HG03342 (cell line): ENCODE results near the gene LBH.

Experiments used
- ATAC-seq: cut with Tn5 transposase; IDR thresholded peaks from one replicate; pipeline ENCODE4 v1.9.1; 2021; ENCODE audit warnings: mild to moderate bottlenecking, moderate library complexity; ENCODE audit not compliant: unreplicated experiment

The LBH gene

DNA sequence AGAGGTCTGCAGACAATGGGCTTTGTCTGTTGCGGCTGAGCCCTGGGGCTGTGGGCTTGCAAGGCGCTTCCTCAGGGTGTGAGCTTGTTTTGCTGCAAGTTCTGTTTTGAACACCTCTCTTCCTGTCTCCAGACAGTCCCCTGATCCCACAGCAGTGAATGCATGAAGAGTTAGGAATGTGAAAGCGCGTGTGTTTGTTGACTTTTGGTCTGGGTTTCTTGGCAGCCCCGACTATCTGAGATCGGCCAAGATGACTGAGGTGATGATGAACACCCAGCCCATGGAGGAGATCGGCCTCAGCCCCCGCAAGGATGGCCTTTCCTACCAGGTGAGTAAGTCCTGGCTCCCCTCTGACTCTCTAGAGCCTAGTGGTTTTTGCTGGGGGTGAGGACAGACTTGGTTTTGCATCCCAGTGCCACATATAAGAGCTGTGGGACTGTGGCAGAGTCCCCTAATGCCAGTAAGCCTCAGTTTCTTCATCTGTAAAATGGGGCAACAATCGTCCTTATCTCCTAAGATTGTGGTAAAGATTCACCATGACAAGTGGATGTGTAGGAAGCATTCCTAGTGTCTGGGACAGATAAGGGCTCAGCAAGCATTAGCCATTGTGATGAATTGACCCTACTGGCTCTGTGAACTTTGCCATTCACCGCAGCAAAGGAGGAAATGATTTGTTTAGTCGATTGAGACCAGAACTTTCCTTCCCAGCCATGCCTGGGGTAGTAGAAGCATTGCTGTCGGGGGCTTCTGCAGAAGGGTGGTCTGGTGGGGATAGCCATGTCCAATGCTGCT is 3.0 kb downstream of the LBH start:
- no peak for ATAC-seq

DNA sequence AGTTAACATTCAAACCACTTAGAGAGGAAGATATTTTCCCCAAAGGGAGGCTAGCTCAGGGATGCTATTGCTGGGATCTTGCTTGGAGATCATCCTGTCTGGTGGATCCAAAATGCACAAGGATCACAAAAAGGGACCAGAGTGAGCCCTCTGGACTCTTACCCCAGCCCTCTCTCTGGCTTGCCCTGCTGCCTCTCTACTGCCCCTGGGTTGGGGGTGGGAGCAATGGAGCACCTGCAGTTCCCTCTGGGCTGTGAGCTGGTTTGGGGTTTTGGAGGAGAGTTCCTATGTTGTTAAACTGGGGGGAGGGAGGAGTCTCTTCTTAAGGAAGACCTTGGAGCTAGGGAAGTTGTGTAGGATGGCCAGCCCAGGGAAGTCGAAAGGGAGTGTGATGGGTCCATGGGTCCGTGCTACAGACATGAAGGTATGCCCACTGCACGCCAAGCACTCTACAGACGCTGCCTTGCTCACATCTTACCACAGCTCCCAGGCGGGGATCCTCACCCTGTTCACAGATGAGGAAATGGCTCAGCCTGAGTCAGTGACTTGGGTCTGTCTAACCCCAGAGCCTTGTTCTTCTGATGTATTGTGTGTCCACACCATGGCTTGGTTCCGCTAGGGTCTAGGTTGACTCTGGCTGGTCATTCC is 3.8 kb downstream of the LBH start:
- ATAC-seq = no peak

DNA sequence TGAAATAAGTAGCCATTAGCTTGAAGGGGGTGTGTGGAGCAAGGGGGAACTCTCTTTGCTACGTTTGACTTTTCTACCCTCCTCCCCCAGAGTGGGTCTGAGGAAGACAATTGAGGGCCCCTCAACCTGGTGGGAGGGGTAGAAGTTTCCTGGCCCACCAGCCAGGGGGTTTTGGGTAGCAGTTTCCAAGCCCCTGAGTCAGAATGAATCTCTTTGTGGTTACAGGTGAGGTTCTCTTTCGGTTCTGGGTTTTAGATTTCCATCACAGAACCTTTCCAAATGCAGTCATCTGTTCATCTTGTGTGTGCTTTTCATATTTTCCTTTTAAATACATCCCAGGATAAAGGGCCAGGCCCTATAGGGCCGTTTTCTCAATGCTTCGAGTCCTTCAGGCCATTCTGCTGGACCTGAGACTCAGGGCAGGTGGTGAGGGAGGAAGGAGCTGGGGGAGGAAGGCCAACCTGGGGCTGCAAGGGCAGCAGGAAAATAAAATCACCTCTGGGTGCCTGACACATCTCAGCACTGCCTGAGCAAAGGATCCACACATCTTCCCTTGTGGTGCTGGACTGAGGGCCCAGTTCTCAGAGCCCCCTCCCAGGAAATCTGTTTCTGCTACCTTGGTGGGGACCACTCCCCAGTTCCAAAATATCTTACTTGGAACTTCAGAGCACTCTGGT is 4.7 kb downstream of the LBH start:
- ATAC-seq = no peak

DNA sequence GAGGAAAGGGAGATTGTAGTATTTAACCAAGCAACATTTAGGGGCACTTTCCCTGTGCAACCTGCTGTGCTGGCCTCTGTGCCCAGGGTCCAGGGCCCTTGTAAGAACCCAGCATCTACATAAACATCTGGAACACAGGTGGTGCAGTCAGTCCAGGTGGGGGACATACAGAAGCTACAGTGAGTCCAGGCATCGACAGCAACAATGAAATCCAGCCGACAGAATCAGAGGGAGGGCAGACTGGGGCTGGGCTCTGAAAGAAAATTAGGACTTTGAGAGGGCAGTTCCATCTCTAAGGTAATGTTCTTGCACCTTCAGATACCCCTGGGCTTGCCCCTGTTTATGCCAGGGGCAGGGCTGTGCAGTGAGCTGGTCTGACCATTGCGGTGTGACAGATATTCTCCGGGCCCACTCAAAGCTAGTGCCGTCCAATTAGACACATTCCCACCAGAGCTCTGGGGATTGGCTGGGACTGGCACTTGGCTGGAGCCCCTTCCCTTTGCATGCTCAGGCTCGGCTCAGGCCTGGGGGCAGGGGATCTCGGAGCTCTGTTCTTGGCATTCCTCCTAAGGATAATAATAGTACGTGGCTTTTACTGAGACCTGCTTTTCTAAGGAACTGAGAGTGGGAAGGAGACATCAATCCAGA is 5.4 kb downstream of the LBH start:
- no peak for ATAC-seq

DNA sequence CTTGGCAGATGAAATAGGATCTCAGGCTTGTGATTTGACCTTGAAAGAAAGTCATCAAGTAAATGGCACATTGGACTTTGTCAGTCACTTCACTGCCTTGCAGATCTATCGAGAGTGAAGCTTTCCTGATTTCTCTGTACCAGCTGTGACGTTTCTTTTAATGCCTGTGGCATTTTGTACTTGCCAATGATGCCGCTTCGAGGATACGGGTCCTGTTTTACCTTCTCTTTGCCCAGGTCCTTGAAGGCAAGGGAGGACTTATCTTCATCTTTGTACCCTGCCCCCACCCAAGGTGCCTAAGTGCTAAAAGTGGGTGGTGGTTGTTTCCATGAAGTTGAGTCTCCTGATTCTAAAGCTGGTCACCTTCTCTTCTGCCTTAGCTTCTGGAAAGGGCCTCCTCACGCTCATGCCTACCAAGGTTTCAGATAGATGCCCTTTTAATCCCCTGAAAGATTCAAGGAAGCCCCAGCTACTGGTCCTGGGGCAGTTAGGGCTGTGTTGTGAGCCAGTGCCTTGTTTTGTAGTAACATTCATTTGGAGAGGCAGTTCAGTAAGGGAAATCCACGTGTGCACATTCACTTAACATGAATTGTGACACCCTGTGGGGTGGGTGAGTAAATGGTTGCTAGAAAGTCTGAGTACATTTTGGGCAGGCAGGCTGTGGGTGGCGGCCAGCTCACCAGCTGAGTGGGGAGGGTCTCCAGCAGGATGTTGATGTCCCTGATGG is 6.1 kb downstream of the LBH start:
- no peak for ATAC-seq

DNA sequence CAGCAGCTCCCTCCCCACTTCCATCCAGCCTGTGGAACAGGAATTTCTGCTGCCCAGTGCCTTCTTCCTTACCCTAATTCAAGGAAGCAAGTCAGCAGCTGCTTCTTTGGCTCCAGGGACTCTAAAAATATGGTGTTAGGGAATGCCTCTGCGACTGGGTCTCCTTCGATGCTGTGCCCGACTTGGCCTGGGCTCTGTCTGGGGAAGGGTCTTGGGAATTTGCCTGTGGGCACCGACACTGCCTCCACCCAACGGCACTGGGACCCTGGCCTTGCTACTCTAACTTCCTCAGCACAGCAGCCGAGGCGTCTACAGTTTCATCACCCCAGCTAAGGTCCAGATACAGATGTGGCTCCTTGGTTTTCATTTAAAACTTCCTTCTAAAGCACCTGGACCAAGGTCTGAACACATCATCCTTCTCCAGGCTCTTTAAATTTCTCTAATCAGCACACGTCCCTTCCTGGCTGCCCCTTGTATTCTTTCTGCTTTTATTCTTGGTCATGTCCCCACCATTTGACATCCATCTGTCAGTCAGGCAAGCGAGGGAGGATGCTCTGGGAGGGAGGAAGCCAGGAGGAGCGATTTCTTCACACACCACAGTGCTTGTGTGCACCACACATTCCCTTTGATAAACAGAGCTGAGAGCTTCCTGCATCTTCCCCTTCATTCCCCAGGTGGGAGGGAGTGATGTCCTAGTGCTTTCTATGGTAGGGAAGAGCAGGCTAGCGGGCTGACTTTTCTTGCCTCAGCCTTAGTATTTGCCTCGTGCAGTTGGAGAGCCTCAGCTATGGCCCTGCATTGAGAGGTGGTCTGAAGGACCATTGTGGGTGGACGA is 6.8 kb downstream of the LBH start:
- ATAC-seq = no peak

DNA sequence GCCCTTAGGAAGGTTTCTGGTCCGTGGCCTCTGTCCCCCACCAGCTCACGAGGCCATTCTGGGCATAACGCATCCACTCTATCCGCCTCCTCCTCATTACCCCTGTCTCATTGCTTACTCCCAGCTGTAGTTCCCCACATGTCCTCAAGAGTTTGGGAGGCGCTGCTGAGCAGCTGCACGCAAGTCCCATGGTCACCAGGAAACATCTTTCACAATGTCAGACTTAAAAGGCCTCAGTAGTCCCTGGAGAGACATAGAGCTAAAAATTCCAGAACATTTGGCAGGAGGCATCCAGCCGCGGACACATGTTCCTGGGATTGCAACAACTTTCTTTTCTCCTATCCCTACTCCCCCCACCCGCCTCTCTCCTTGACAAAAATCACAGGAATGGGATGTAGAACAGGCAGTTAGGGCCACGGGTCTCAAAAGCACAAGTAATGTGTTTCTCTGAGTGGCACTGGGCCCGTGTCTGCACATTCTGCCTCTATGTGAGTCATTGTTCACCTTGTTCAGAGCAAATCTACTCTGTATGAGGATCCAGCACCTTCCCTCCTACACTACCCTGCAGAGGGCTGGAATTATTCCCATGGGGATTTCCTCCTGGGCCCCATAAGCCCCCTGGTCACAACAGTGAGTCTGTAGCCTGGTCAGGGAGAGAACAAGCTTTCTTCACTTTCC is 8.1 kb downstream of the LBH start:
- no peak for ATAC-seq

DNA sequence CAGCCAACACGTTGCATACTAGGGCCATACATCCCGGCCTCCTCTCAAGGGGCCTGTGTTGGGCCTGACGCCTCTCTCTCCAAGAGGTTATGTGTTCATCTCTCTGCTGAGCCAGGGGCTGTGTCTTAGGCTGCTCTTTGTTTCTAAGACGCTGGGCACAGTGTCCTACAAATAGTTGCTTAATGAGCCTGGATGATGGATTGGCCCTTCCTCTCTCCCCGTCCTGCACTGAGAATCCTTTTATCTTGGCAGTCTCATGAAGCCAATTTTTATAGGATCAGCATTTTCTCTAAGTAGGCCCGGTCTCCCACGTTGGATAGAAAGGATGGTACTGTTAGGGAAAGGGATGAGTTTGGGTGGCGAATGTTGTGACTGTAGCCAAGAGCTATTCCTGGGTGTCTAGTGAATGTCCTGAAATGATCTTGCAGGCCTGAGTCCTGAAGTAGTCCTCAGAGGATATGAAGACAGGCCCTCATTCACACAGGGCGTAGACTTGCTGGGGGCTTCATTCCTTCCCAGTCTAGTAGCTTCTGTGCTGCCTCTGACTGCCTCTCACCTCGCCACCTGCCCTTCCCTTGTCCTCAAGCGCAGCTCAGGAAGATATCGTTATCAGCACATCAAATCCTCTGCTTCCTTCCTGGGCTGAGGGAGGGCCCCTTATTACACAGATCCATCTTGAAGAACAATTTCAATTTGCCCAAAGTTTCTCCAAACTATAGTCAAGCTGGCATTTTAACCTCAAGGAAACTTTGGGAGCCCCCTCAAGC is 8.8 kb downstream of the LBH start:
- no peak for ATAC-seq

DNA sequence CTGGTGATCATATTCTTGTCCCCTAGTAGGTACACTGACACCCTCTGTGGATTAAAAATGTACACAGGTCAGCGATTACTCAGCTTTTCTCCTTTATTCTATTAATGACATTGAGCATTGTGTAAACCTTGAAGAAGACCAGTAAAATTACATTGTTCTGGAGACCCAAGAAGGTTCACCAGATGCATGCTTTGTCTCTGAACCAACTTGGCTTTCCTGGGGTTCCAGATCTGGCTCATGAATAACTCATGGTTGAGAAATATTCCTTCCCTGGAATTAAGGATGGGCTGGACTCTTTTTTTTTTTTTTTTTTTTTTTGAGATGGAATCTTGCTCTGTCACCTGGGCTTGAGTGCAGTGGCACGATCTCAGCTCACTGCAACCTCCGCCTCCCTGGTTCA is 11.9 kb downstream of the LBH start:
- no peak for ATAC-seq

DNA sequence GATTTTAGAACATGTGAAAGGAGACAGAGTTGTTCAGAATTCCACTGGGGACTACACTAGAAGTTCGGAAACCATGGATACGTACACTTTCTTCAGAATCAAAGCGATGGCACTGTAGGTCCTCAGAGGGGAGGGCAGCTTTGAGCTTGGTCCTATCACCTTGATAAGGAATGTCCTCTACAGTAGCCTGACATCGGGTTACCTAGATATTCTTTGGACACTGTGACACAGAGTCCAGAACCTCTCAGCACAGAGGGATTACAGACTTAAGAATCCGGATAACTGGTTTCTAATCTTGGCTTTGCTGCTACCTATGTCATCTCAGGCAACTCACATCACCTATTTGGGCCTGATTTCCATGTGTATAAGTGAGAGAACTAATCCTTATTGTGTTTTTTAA is 14.0 kb downstream of the LBH start:
- no peak for ATAC-seq

DNA sequence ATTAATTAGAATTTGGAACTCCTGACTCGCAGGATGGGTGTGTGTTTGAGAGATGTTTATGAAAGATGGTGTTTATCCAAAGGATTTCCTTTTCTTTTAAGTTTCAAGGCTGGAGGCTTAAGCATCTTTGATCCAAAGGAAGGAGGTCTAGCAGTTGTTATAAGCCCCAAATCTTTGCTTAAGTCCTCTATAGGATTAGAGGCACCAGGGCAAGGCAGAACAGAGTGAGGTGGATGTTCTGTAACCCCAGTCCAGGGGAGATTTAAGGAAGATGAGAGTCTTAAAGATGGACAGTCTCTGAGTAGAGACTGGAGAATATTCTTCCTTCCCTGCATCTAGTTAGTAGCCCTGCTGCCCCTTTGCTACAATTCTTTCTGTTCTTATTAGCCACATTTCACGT is 17.5 kb downstream of the LBH start:
- ATAC-seq = no peak

DNA sequence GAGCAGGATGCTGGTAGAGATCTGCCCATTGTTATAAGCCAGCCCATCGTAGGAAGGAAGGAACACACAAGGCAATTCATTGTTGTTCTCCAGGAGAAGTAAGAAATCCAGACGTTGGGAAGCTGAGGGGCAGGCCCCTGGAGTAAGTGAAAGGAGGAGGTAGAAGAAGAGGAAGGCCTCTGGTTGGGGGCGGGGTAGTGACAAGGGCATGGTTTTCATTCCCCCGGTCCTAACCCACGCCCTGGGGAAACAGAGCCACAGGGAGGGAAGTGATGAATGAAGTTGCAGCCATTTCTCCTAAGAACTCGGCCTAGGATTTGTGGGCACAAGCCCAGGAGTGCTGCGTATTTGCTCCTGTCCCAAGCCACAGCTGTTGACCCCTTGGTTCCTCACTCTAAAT is 18.0 kb downstream of the LBH start:
- ATAC-seq = no peak

DNA sequence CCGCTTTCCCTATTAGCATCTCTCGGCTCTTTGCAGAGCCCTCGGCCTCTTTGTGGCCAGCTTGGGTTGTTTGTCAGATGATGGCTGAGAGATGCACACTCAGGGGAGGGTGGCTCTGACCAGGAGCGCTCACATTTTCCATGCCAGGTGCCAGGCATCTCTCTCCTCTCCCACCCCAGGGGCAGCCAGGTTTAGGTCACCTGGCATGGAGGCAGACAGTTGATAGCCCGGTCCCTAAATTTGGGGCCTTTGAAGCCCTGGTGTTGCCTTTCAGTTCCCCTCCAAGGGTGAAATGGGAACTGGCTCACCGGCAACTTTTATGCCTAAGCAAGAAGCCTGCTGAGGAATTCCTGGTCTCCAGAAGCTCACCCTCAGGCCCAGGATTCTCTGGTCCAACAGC is 19.1 kb downstream of the LBH start:
- ATAC-seq = no peak

DNA sequence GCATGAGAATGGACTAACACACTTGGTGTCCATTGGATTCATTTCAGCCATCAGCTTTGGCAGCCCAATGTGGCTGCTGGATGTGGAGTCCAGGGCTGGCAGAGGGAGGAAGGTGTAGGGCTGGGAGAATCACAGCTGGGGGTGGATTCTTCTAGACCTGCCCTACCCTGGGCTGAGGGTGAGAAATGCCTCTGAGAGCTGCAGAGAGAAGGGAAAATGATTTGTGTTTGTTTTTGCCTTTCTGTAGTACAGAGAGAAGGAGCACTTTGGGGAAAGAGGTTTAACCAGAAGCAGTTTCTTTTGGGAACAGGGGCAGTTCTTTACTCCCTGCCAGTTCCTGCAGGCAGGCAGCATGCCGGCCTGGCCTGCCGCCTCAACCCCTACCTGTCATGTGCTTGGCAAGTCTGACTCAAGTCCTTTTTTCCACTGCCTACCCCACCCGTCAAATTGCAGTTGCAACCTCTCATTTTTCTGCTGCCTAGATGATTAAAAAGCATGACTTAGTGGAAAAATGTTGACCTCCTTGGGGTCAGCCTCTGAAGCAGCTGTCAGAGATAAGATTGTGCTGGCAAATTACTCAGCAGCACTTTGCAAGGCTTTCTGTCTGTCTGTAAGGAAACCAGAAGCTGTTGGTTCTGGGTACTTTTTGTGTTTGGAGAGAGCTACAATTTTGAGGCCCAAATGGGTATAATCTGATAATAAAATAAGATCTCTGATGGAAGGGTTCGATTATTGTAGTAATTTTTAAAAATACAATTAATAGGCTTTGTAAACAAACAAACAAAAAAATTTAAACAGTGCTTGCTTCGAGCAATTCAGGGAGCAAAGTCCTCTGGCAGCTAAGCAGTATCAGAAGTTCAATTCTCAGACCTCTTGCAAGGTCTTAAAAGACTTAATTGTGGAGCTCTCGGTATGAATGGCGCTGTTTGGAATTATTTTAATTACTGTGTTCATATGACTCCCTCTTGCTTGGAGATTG is 21.7 kb downstream of the LBH start:
- ATAC-seq = no peak

DNA sequence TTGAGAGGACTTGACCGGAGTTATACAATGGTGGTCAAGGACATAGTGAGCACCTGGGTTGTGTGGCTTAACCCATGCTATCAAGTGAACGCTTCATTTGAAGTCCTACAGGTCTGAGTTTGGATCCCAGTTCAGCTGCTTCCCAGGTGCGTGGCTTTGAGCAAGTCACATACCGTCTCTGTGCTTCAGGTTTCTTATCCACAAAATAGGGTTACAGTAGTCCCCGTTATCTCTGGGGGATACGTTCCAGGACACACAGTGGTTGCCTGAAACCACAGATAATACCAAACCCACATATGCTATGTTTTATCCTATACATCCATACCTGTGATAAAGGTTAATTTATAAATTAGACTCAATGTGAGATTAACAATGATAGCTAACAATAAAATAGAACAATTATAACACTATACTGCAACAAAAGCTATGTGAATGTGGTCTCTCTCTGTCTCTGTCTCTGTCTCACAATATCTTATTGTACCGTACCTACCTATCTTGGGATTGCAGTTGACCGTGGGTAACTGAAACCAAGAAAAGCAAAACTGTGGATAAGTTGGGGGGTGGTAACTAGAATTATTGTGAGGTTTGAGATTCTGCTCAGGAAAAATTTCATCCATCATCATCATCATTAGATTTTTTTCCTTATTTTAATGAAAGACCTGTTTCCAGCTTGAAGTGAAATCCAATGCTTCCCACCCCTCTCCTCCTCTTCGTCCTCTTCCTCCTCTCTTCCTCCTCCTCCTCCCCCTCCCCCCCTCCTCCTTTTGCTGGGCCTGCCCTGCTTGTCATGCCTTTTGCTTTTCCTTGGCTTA is 22.7 kb downstream of the LBH start:
- no peak for ATAC-seq

DNA sequence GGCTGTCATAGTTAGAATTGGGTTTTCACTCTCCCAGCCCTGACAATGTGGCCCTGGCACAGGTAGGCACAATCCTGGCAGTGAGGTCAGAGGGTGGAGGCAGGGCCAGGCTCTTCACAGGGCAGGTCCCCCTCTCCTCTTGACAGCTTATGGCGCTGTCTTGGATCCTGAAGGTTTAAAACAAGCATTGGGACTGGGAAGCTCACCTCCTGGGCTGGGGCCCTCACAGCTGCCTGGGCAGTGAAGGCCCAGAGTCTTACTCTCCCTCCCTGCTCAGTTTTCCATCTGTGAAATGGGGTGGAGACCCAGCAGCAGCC is 23.3 kb downstream of the LBH start:
- ATAC-seq = no peak

DNA sequence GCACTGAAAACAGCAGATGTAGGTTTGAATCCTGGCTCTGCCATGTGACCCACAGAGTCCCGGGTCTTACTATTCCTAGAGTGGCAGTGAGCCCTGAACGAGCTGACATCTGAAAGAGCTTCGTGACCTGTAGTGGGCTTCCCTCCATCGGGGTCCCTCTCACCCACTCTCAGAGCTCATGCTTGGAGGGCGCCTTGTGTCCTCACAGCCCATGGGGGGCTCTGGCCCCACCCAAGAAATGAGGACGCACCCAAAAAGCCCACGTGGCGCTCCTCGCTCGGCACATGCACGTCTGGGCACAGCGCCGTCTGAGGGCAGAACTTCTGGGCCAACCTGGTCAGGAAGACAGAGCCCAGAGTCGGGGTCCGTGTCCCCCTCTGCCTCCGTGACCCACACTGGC is 23.7 kb downstream of the LBH start:
- ATAC-seq = no peak
